C4-2B (cell line): ENCODE data around the gene AP3D1.

Experiments
- CTCF ChIP-seq: fragments of 450-650 bp; conservative IDR thresholded peaks from 2 replicates; pipeline ENCODE4 v1.5.1; 2017; ENCODE audit warnings: mild to moderate bottlenecking
- ZFX ChIP-seq: fragments of 450-650 bp; IDR thresholded peaks from 2 replicates; pipeline ENCODE4 v1.6.1; 2017

- no peak for TF ChIP-seq CTCF
- no peak for TF ChIP-seq ZFX
These were observed 71.5 kb downstream of the AP3D1 start for GRCh38 chr19:2079865-2080301.
